Ramos (cell line): Measurements from ENCODE around the gene SCAP.

Experiments used
- in situ Hi-C: fragments of 300-500 bp; cut with MboI; formaldehyde crosslinking; loops from one replicate; pipeline ENCODE4 v1.14.3; 2022; ENCODE audit warnings: low sequenced_read_pairs; ENCODE audit not compliant: unreplicated experiment

The SCAP gene

DNA sequence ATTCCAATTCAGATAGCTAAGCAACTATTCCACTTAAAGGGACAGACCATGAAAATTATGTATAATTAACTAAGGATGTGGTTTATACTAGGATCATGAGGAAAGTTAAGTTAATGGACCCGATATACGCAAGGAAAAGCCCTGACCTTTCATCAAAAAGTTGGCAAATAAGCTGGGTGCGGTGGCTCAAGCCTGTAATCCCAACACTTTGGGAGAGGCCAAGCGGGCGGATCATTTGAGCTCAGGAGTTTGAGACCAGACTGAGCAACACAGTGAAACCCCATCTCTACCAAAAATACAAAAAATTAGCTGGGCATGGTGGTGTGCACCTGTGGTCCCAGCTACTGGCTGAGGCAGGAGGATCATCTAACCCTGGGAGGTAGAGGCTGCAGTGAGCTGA is 39.6 kb downstream of the SCAP start:
- in situ Hi-C loops, result no loop called here

DNA sequence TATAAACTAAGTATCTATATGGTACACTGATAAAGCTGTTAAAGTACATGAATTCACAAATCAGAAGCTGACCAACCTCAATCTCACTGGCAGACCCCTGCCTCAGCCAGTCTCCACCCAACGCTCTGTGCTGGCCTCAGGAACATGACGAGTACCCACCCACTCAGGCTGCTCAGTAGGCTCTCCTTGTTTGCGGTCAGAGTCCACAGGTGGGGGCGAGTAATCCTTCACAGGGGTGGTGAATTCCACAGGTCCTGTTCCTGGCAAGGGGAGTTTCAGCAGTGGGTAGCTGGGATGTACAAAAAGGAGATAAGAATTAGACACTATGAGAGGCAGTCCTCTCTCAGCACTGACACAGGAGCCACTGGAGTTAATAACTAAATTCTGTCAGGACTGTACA is 40.9 kb downstream of the SCAP start:
- in situ Hi-C loops, result no loop called here

- in situ Hi-C loops, result no loop called here
These were observed 41.9 kb downstream of the SCAP start for GRCh38 chr3:47433796-47434195.

DNA sequence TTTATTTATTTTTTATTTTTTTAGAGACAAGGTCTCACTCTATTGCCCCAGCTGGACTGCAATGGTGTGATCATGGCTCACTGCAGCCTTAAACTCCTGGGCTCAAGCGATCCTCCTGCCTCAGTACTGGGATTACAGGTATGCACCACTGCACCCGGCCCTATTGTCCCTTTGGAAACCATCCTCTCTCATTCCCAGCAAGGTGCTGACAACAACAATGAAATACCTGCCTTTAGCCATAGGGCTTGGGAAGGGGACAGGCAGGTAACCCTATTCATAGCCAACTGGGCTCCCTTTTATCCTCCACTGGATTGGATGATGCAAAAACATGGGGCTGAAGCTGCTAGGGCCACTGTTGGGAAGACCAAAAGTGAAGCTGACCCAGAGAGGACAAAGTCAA is 43.1 kb downstream of the SCAP start:
- in situ Hi-C loops, result no loop called here

GRCh38 chr3:47431225-47431624 is 44.5 kb downstream of the SCAP start:
- in situ Hi-C loops, result no loop called here

DNA sequence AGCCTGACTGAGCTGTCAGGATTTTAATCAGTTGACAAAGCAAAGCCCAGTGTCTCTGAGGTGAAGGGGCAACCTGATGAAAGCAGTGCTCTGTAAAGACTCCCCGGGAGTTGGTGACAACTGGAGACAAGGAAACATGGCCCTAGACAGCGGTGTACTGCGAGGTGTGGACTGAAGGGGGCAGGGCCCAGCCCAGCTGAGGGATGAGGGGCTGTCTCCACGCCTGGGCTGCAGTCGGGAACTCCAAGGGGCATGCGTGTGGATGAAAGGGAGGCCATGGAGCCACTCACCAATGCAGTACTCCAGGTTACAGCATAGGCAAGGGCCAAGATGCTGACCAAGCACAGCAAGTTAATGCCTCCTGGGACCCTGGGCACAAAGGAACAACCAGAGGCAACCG is 45.1 kb downstream of the SCAP start:
- in situ Hi-C loops, result no loop called here

DNA sequence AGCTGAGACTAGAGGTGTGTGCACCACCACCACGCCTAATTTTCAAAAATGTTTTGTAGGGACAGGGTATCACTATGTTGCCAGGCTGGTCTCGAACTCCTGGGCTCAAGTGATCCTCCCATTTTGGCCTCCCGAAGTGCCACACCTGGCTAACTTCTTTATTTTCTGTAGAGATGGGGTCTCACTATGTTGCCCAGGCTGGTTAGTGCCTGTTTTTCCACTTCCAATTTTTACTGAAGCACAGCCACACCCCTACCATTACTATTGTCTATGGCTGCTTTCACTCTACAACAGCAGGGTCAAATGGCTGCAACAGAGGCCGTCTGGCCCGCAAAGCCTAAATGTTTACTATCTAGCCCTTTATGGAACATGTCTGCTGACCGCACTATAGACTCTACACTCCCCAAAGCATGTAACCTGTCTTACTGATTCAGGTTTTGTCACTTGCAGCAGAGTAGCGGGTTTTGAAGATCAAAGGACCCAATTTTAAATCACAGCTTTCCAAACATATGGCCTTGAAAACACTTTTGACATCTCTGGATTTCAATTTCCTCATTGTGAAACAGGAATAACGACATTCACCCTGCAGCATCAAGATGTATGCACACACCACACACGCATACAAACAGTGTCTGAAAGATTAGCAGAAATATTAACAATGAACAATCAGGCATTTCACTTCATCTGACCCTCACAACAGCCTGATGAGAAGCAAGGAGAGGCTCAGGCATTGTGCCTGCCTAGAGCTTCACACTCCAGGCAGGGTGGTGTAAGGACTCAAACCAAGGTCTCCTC is 46.1 kb downstream of the SCAP start:
- in situ Hi-C loops, result loop anchor here (10.0 kb wide), 1 partner anchor 365 kb away; no protein-coding TSS in a partner anchor

GRCh38 chr3:47428662-47429061 is 47.1 kb downstream of the SCAP start:
- in situ Hi-C loops, result loop anchor here (10.0 kb wide), 1 partner anchor 366 kb away; no protein-coding TSS in a partner anchor

GRCh38 chr3:47427866-47428265 is 47.9 kb downstream of the SCAP start:
- in situ Hi-C loops, result loop anchor here (10.0 kb wide), 1 partner anchor 367 kb away; no protein-coding TSS in a partner anchor

GRCh38 chr3:47425959-47426358 is 49.8 kb downstream of the SCAP start:
- in situ Hi-C loops, result loop anchor here (10.0 kb wide), 1 partner anchor 369 kb away; no protein-coding TSS in a partner anchor

- in situ Hi-C loops, result loop anchor here (10.0 kb wide), 1 partner anchor 369 kb away; no protein-coding TSS in a partner anchor
These were observed 50.4 kb downstream of the SCAP start for GRCh38 chr3:47425383-47425778.

GRCh38 chr3:47424434-47425382 is 51.0 kb downstream of the SCAP start:
- in situ Hi-C loops, result loop anchor here (5.0 to 10.0 kb wide), 2 partner anchors 88 to 370 kb away; partner anchors contain the start of gene ELP6

GRCh38 chr3:47423548-47424145 is 52.1 kb downstream of the SCAP start:
- in situ Hi-C loops, result loop anchor here (5.0 to 10.0 kb wide), 2 partner anchors 89 to 371 kb away; partner anchors contain the start of gene ELP6

- in situ Hi-C loops, result loop anchor here (5.0 to 10.0 kb wide), 2 partner anchors 90 to 372 kb away; partner anchors contain the start of gene ELP6
These were observed 53.0 kb downstream of the SCAP start for GRCh38 chr3:47422743-47423142.

GRCh38 chr3:47421741-47422649 is 53.7 kb downstream of the SCAP start:
- in situ Hi-C loops, result loop anchor here (5.0 to 10.0 kb wide), 2 partner anchors 90 to 373 kb away; partner anchors contain the start of gene ELP6

DNA sequence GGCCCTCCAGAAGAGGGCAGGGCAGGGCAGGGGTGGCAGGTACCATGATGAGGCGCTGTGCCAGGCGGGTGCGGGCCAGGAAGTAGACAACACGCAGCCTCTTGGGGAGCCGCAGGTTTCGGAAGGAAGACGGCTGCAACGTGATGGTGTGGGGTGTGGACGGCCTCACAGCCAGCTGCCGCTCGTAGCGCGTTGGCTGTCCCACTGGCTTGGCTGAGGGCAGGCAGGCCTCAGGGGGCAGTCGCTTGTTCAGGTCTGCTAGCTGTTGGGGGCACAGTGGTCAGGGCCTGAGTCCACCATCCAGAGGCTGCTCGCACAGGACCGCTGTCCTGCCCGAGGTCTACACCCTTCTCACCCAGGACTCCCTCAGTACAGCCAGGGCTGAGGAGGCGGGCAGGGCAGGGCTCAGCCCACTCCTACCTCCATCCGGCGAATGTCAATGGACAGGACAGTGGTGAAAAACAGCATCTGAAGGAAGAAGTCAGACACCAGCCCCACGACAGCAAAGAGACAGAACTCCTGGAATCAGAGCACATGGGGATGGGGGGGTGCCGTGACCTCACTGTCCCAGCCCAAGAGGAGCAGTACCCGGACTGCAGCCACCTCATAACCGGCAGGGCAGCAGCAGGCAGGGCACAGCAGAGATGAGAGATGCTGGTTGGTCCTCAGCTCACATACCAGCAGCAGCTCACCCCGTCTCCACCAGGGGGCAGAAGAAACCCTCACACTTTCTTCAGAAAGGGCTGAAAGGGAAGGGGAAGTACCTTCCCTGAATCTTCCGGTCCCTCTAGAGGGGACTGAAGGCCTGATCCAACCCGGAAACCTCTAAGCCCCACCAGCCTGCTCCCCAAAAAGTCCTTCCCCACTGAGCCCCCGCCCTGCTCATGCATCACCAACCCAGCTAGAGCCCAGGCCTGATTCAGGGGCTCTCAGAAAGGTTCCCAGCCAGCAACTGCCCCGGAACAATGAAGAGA is 54.9 kb downstream of the SCAP start:
- in situ Hi-C loops, result loop anchor here (5.0 to 10.0 kb wide), 2 partner anchors 92 to 374 kb away; partner anchors contain the start of gene ELP6

DNA sequence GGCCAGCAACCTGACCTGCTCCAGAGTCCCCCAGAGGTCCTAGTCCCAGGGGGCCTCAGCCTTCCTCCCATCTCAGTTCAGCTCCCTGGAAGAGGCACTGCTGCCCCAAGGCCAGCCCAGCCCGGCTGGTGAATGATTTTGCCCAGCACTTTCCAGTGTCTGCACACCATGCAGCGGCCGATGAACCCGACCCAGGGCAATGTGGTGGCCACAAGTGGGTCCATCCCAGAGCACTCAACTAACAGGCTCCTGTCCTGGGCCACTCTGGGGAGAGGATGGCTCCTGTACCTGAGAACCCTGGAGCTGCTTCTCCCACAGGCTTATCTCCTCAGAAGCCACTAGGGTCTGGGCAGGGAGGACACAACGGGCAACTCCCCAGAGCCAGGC is 55.7 kb downstream of the SCAP start:
- in situ Hi-C loops, result loop anchor here (5.0 to 10.0 kb wide), 2 partner anchors 92 to 375 kb away; partner anchors contain the start of gene ELP6
